ENCODE results near the gene MAP3K7. TPM values are rescaled to one million over a fixed set of nuclear protein-coding genes. Genes with fewer than 3 reads are reported as not detected.

MAP3K7 gene
- polyA plus RNA-seq, 4 donors, result 7.3 to 28.6 (median 10.2) TPM

- no peak for DNase-seq
- Histone ChIP-seq H3K4me1 (ENCODE audit: control insufficient read depth in 3 of 3, insufficient read depth in 2 of 3, low read depth in 1 of 3, low read length in 2 of 3) (peaks cover 0 to 4% (median 4%) of the 10 kb centered on the region in 3 donors), H3K27ac (ENCODE audit: low read depth in 1 of 3, low read length in 2 of 3) (no peak overlapping the region), H3K9me3 (ENCODE audit: control insufficient read depth in 2 of 2, insufficient read depth in 1 of 2, low read depth in 1 of 2, low read length in 1 of 2) (peaks cover 0 to 3% of the 10 kb centered on the region in 2 donors), H3K27me3 (ENCODE audit: control insufficient read depth in 3 of 3, insufficient read depth in 3 of 3, low read length in 3 of 3) (no peaks in the 10 kb centered on the region), H3K4me3 (ENCODE audit: low read depth in 1 of 3, low read length in 3 of 3) (no peak overlapping the region), H3K36me3 (ENCODE audit: control insufficient read depth in 3 of 3, insufficient read depth in 2 of 3, low read depth in 1 of 3, low read length in 3 of 3) (no peaks in the 10 kb centered on the region)
- 79 to 88% (median 85%) methylated on average over 8 of the region's 8 CpGs for WGBS, 3 donors
- FAIRE-seq, result no peak
Observed at GRCh38 chr6:90483116-90483839, 103.6 kb downstream of the MAP3K7 start.

- DNase-seq (no peak), FAIRE-seq (no peak)
- H3K4me1 ChIP-seq (ENCODE audit: control insufficient read depth in 3 of 3, insufficient read depth in 2 of 3, low read depth in 1 of 3, low read length in 2 of 3), result peaks cover 0 to 4% (median 4%) of the 10 kb centered on the region in 3 donors
- peaks cover 0 to 2% of the 10 kb centered on the region in 2 donors for H3K9me3 ChIP-seq (ENCODE audit: control insufficient read depth in 2 of 2, insufficient read depth in 1 of 2, low read depth in 1 of 2, low read length in 1 of 2)
- WGBS, 3 donors, result 79 to 89% (median 87%) methylated on average over 4 of the region's 4 CpGs
- no peak overlapping the region for H3K27ac ChIP-seq (ENCODE audit: low read depth in 1 of 3, low read length in 2 of 3)
- no peak overlapping the region for H3K4me3 ChIP-seq (ENCODE audit: low read depth in 1 of 3, low read length in 3 of 3)
- H3K27me3 ChIP-seq (ENCODE audit: control insufficient read depth in 3 of 3, insufficient read depth in 3 of 3, low read length in 3 of 3), result no peaks in the 10 kb centered on the region
- no peaks in the 10 kb centered on the region for H3K36me3 ChIP-seq (ENCODE audit: control insufficient read depth in 3 of 3, insufficient read depth in 2 of 3, low read depth in 1 of 3, low read length in 3 of 3)
Observed at GRCh38 chr6:90480666-90481065, 106.2 kb downstream of the MAP3K7 start.

- 57 to 86% (median 70%) methylated on average over 1 of the region's 1 CpG for whole genome bisulfite sequencing, 3 donors
- H3K9me3 ChIP-seq (ENCODE audit: control insufficient read depth in 2 of 2, insufficient read depth in 1 of 2, low read depth in 1 of 2, low read length in 1 of 2), result no peaks in the 10 kb centered on the region
- no peak overlapping the region for H3K27ac ChIP-seq (ENCODE audit: low read depth in 1 of 3, low read length in 2 of 3)
- H3K36me3 ChIP-seq (ENCODE audit: control insufficient read depth in 3 of 3, insufficient read depth in 2 of 3, low read depth in 1 of 3, low read length in 3 of 3), result no peaks in the 10 kb centered on the region
- H3K27me3 ChIP-seq (ENCODE audit: control insufficient read depth in 3 of 3, insufficient read depth in 3 of 3, low read length in 3 of 3), result no peaks in the 10 kb centered on the region
- no peak for DNase-seq
- no peak overlapping the region for H3K4me3 ChIP-seq (ENCODE audit: low read depth in 1 of 3, low read length in 3 of 3)
- peaks cover 0 to 4% (median 4%) of the 10 kb centered on the region in 3 donors for H3K4me1 ChIP-seq (ENCODE audit: control insufficient read depth in 3 of 3, insufficient read depth in 2 of 3, low read depth in 1 of 3, low read length in 2 of 3)
- no peak for FAIRE-seq
Observed at GRCh38 chr6:90479603-90479926, 107.3 kb downstream of the MAP3K7 start.

GRCh38 chr6:90478789-90479602 is 107.9 kb downstream of the MAP3K7 start:
- DNase-seq (peak; percentile 88 to 92), FAIRE-seq (no peak)
- Histone ChIP-seq H3K4me1 (ENCODE audit: control insufficient read depth in 3 of 3, insufficient read depth in 2 of 3, low read depth in 1 of 3, low read length in 2 of 3) (peaks cover 0 to 4% (median 4%) of the 10 kb centered on the region in 3 donors), H3K36me3 (ENCODE audit: control insufficient read depth in 3 of 3, insufficient read depth in 2 of 3, low read depth in 1 of 3, low read length in 3 of 3) (no peaks in the 10 kb centered on the region), H3K4me3 (ENCODE audit: low read depth in 1 of 3, low read length in 3 of 3) (no peak overlapping the region), H3K27me3 (ENCODE audit: control insufficient read depth in 3 of 3, insufficient read depth in 3 of 3, low read length in 3 of 3) (no peaks in the 10 kb centered on the region), H3K27ac (ENCODE audit: low read depth in 1 of 3, low read length in 2 of 3) (no peak overlapping the region), H3K9me3 (ENCODE audit: control insufficient read depth in 2 of 2, insufficient read depth in 1 of 2, low read depth in 1 of 2, low read length in 1 of 2) (no peaks in the 10 kb centered on the region)
- 33 to 36% (median 35%) methylated on average over 15 of the region's 15 CpGs for WGBS, 3 donors

GRCh38 chr6:90478278-90478677 is 108.6 kb downstream of the MAP3K7 start:
- H3K4me3 ChIP-seq (ENCODE audit: low read depth in 1 of 3, low read length in 3 of 3), result no peak overlapping the region
- no peak for DNase-seq
- H3K9me3 ChIP-seq (ENCODE audit: control insufficient read depth in 2 of 2, insufficient read depth in 1 of 2, low read depth in 1 of 2, low read length in 1 of 2), result no peaks in the 10 kb centered on the region
- H3K27me3 ChIP-seq (ENCODE audit: control insufficient read depth in 3 of 3, insufficient read depth in 3 of 3, low read length in 3 of 3), result no peaks in the 10 kb centered on the region
- H3K27ac ChIP-seq (ENCODE audit: low read depth in 1 of 3, low read length in 2 of 3), result no peak overlapping the region
- WGBS, 3 donors, result 76 to 87% (median 81%) methylated on average over 4 of the region's 4 CpGs
- no peaks in the 10 kb centered on the region for H3K36me3 ChIP-seq (ENCODE audit: control insufficient read depth in 3 of 3, insufficient read depth in 2 of 3, low read depth in 1 of 3, low read length in 3 of 3)
- H3K4me1 ChIP-seq (ENCODE audit: control insufficient read depth in 3 of 3, insufficient read depth in 2 of 3, low read depth in 1 of 3, low read length in 2 of 3), result peaks cover 0 to 4% (median 4%) of the 10 kb centered on the region in 3 donors
- no peak for FAIRE-seq

GRCh38 chr6:90477366-90477765 is 109.5 kb downstream of the MAP3K7 start:
- FAIRE-seq (no peak), DNase-seq (no peak)
- Histone ChIP-seq H3K27me3 (ENCODE audit: control insufficient read depth in 3 of 3, insufficient read depth in 3 of 3, low read length in 3 of 3) (peaks cover 0 to 4% (median 0%) of the 10 kb centered on the region in 3 donors), H3K36me3 (ENCODE audit: control insufficient read depth in 3 of 3, insufficient read depth in 2 of 3, low read depth in 1 of 3, low read length in 3 of 3) (no peaks in the 10 kb centered on the region), H3K9me3 (ENCODE audit: control insufficient read depth in 2 of 2, insufficient read depth in 1 of 2, low read depth in 1 of 2, low read length in 1 of 2) (no peaks in the 10 kb centered on the region), H3K4me3 (ENCODE audit: low read depth in 1 of 3, low read length in 3 of 3) (no peak overlapping the region), H3K27ac (ENCODE audit: low read depth in 1 of 3, low read length in 2 of 3) (no peak overlapping the region), H3K4me1 (ENCODE audit: control insufficient read depth in 3 of 3, insufficient read depth in 2 of 3, low read depth in 1 of 3, low read length in 2 of 3) (peaks cover 0 to 4% (median 4%) of the 10 kb centered on the region in 3 donors)
- whole genome bisulfite sequencing, 3 donors, result 71 to 87% (median 78%) methylated on average over 4 of the region's 4 CpGs

GRCh38 chr6:90472716-90473115 is 114.2 kb downstream of the MAP3K7 start:
- Histone ChIP-seq H3K4me1 (ENCODE audit: control insufficient read depth in 3 of 3, insufficient read depth in 2 of 3, low read depth in 1 of 3, low read length in 2 of 3) (no peaks in the 10 kb centered on the region), H3K27ac (ENCODE audit: low read depth in 1 of 3, low read length in 2 of 3) (no peak overlapping the region), H3K27me3 (ENCODE audit: control insufficient read depth in 3 of 3, insufficient read depth in 3 of 3, low read length in 3 of 3) (peaks cover 0 to 13% (median 1%) of the 10 kb centered on the region in 3 donors), H3K9me3 (ENCODE audit: control insufficient read depth in 2 of 2, insufficient read depth in 1 of 2, low read depth in 1 of 2, low read length in 1 of 2) (no peaks in the 10 kb centered on the region), H3K4me3 (ENCODE audit: low read depth in 1 of 3, low read length in 3 of 3) (no peak overlapping the region), H3K36me3 (ENCODE audit: control insufficient read depth in 3 of 3, insufficient read depth in 2 of 3, low read depth in 1 of 3, low read length in 3 of 3) (no peaks in the 10 kb centered on the region)
- FAIRE-seq (no peak), DNase-seq (no peak)
- 68 to 77% (median 76%) methylated on average over 9 of the region's 9 CpGs for WGBS, 3 donors

- no peaks in the 10 kb centered on the region for H3K36me3 ChIP-seq (ENCODE audit: control insufficient read depth in 3 of 3, insufficient read depth in 2 of 3, low read depth in 1 of 3, low read length in 3 of 3)
- 43 to 58% (median 50%) methylated on average over 4 of the region's 4 CpGs for WGBS, 3 donors
- H3K4me3 ChIP-seq (ENCODE audit: low read depth in 1 of 3, low read length in 3 of 3), result no peak overlapping the region
- no peaks in the 10 kb centered on the region for H3K4me1 ChIP-seq (ENCODE audit: control insufficient read depth in 3 of 3, insufficient read depth in 2 of 3, low read depth in 1 of 3, low read length in 2 of 3)
- FAIRE-seq (no peak), DNase-seq (peak in 1 of 2 donors; percentile 10)
- H3K27ac ChIP-seq (ENCODE audit: low read depth in 1 of 3, low read length in 2 of 3), result no peak overlapping the region
- H3K9me3 ChIP-seq (ENCODE audit: control insufficient read depth in 2 of 2, insufficient read depth in 1 of 2, low read depth in 1 of 2, low read length in 1 of 2), result no peaks in the 10 kb centered on the region
- H3K27me3 ChIP-seq (ENCODE audit: control insufficient read depth in 3 of 3, insufficient read depth in 3 of 3, low read length in 3 of 3), result peaks cover 0 to 16% (median 1%) of the 10 kb centered on the region in 3 donors
Observed at GRCh38 chr6:90471263-90471662, 115.6 kb downstream of the MAP3K7 start.
